ENCODE results near the gene ZNF740. TPM values are rescaled to one million over a fixed set of nuclear protein-coding genes. Genes with fewer than 3 reads are reported as not detected.
A peak's percentile ranks its signal among the peaks of the same experiment; 100 is the strongest.

The ZNF740 gene
- polyA plus RNA-seq, 1 donor from 2014 or later: 24.3 TPM

- Histone ChIP-seq H2AFZ (ENCODE audit: low read depth, low read length) (peak overlapping the region; percentile 73), H4K20me1 (ENCODE audit: insufficient read depth) (no peaks in the 10 kb centered on the region), H3K79me2 (replicated peaks; ENCODE audit: insufficient read depth, low read length) (no peaks in the 10 kb centered on the region), H3K4me2 (ENCODE audit: low read length) (peak overlapping the region; percentile 94), H3K9ac (ENCODE audit: low read length) (peak overlapping the region; percentile 57), H3K9me2 (ENCODE audit: insufficient read depth, low read length) (no peaks in the 10 kb centered on the region), H3K27me3 (ENCODE audit: insufficient read depth, low read depth, low read length) (peaks cover 35% of the 10 kb centered on the region), H3K36me3 (ENCODE audit: insufficient read depth, low read length) (no peaks in the 10 kb centered on the region), H3F3A (ENCODE audit: insufficient read depth, low read length, poor library complexity, severe bottlenecking) (no peaks in the 10 kb centered on the region), H3K4me3 (ENCODE audit: low read length) (peak overlapping the region; percentile 86), H3K9me3 (ENCODE audit: low read length) (no peaks in the 10 kb centered on the region), H3K27ac (ENCODE audit: low read length) (peak overlapping the region; percentile 34)
- peak; percentile 9 for TF ChIP-seq SMC3 (conservative IDR thresholded peaks at IDR 0.05; ENCODE audit: poor library complexity)
- peak; percentile 1 for TF ChIP-seq RAD21 (conservative IDR thresholded peaks at IDR 0.05)
- no peak for TF ChIP-seq EZH2 (IDR thresholded peaks at IDR 0.05; ENCODE audit: borderline replicate concordance, insufficient read depth, low read length, poor library complexity, severe bottlenecking)
- no peak for TF ChIP-seq REST (IDR thresholded peaks at IDR 0.05; ENCODE audit: borderline replicate concordance)
- no peak for TF ChIP-seq EP300 (conservative IDR thresholded peaks at IDR 0.05; ENCODE audit: poor library complexity, severe bottlenecking)
- TF ChIP-seq, protein P1, sequence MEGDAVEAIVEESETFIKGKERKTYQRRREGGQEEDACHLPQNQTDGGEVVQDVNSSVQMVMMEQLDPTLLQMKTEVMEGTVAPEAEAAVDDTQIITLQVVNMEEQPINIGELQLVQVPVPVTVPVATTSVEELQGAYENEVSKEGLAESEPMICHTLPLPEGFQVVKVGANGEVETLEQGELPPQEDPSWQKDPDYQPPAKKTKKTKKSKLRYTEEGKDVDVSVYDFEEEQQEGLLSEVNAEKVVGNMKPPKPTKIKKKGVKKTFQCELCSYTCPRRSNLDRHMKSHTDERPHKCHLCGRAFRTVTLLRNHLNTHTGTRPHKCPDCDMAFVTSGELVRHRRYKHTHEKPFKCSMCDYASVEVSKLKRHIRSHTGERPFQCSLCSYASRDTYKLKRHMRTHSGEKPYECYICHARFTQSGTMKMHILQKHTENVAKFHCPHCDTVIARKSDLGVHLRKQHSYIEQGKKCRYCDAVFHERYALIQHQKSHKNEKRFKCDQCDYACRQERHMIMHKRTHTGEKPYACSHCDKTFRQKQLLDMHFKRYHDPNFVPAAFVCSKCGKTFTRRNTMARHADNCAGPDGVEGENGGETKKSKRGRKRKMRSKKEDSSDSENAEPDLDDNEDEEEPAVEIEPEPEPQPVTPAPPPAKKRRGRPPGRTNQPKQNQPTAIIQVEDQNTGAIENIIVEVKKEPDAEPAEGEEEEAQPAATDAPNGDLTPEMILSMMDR (IDR thresholded peaks at IDR 0.05; ENCODE audit: poor library complexity, severe bottlenecking): no peak
- TF ChIP-seq MXI1 (conservative IDR thresholded peaks at IDR 0.05; ENCODE audit: poor library complexity, severe bottlenecking): peak; percentile 11
- TF ChIP-seq POLR2AphosphoS5 (IDR thresholded peaks at IDR 0.05): peak; percentile 3
- TF ChIP-seq TAF1 (IDR thresholded peaks at IDR 0.05; ENCODE audit: low read depth): no peak
Observed at GRCh38 chr12:53220694-53221202, 40.2 kb downstream of the ZNF740 start.

DNA sequence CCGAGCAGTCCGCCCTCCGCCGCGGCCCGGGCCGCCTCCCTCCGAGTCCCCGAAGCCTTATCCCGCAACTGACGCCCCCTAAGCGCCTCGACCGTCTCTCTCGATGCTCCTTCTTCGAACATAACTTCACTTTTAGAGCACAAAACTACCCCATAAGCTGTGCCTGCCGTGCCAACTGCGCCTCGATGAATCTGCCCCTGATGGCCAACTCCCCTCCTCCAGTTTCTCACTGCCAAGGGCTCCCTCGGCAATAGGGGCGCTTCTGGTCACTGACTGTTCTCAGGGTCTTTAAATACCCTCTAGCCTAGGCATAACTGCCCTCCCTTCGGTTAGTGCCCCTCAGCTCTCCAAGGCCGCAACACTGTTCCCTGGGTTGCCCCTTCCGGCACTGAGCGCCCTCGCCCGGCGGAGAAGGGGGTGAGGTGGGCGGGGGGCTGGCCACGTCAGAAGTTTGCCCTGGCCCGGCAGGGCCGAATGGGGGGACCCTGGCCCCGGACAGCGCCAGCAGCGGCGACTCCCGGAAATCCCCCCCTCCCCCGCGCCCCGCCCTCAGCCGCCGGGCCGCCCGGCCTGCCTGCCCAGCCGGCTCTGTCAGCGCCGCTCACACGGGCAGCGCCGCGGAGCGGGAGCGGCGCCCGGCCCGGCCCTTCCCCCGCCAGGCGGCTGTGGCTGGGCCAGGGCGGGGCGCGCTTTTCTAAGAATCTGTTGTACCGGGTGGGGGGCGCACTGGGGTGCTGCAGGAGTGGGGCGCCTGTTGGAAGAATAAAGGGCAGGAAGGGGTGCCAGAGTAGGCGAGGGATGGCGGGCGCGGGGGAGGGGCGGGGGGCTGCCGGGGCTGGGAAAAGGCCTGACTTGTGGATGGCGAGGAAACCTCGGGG, 40.9 kb downstream of the ZNF740 start:
- H3K4me2 ChIP-seq (ENCODE audit: low read length): peak overlapping the region; percentile 58
- no peaks in the 10 kb centered on the region for H3K79me2 ChIP-seq (replicated peaks; ENCODE audit: insufficient read depth, low read length)
- peaks cover 35% of the 10 kb centered on the region for H3K27me3 ChIP-seq (ENCODE audit: insufficient read depth, low read depth, low read length)
- no peak for TF ChIP-seq REST (IDR thresholded peaks at IDR 0.05; ENCODE audit: borderline replicate concordance)
- TF ChIP-seq, protein P1 (IDR thresholded peaks at IDR 0.05; ENCODE audit: poor library complexity, severe bottlenecking): peak; percentile 47
- H3K4me3 ChIP-seq (ENCODE audit: low read length): peak overlapping the region; percentile 86
- peak overlapping the region; percentile 27 for H3K9ac ChIP-seq (ENCODE audit: low read length)
- no peaks in the 10 kb centered on the region for H3F3A ChIP-seq (ENCODE audit: insufficient read depth, low read length, poor library complexity, severe bottlenecking)
- H3K9me3 ChIP-seq (ENCODE audit: low read length): no peaks in the 10 kb centered on the region
- no peaks in the 10 kb centered on the region for H4K20me1 ChIP-seq (ENCODE audit: insufficient read depth)
- no peaks in the 10 kb centered on the region for H3K36me3 ChIP-seq (ENCODE audit: insufficient read depth, low read length)
- H2AFZ ChIP-seq (ENCODE audit: low read depth, low read length): no peak overlapping the region
- no peaks in the 10 kb centered on the region for H3K9me2 ChIP-seq (ENCODE audit: insufficient read depth, low read length)
- H3K27ac ChIP-seq (ENCODE audit: low read length): no peak overlapping the region

Measured in neural cell (in vitro differentiated cells).